GDM1 (cell line): ENCODE results near the gene REXO1.

Source experiments
- DNase-seq: peaks from one replicate; lab custom pipeline; 2025; lab: John Stamatoyannopoulos, UW

REXO1 gene

DNA sequence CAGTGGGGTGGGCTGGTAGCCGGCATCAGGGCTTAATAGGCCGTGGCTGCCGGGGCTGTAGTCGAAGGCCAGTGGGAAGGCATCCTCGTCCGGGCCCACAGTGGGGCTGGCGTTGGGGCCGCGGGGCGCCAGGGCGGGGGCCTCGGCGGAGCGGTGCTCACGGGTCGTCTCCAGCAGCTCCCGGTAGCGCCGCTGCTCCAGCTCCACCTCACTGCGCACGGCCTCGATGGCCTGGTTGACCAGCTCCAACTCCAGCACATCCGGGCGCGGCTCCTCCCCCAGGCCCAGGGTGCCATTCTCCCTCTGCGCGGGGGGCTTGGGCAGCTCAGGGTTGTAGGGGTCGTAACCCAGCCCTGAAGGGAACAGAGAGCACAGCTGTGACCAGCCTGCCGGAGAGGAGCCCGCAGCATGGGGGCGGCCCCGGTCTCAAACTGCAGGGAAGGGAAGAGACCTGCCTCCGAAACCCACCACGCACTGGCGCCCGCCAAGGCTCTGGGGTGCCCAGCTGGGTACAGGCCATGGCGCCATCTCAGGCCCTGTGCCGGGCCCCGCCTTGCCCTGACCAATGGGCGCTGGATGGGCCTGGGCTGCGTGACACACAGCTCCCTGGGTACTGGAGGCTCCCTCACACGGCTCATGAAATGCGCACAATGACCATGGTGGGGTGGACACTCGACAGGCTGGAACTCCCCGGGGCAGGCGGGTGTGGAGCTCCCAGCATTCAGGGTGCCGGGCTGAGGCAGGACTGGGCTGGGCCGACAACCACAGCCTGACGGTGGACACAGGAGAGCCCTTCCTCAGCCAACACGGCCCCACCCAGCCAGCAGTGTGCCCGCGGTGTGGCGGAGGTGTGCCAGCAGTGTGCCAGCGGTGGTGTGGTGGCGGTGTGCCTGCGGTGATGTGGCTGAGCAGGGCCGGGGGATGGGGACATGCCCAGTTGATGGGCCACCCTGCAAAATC, 19.7 kb downstream of the REXO1 start:
- no peak for DNase-seq

DNA sequence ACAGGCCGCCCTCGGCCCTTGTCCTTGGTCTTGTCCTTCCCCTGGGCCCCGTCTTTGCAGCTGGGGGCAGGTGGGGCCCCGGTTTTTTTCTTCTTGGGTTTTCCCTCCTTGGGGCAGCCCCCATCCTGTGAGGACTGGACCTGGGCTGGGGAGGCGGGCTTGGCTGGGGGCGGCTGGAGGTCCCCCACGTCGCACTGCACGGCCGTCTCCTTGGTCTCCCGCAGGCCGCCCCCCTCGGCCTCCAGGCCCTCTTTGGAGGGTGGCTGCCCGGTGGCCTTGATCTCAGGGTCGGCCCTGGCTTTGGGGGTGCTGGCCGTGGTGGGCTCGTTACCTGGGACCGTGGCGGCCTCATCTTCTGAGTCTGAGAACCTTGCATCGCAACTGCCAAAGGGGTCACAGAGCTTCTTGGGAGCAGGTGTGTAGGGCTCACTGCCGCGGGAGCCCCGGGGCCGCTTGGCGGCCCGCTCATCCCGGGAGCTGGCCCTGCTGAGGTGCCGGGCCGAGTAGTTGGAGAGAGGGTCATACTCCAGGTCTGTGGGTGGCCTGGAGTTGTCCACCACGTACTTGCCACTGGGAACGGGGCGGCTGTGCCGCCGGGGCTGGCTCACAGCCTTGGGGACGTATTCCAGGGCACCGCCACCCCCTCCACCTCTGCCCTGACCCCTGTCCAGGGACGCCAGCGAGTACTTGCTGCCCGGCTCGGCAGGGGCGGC, 20.6 kb downstream of the REXO1 start:
- no peak for DNase-seq

DNA sequence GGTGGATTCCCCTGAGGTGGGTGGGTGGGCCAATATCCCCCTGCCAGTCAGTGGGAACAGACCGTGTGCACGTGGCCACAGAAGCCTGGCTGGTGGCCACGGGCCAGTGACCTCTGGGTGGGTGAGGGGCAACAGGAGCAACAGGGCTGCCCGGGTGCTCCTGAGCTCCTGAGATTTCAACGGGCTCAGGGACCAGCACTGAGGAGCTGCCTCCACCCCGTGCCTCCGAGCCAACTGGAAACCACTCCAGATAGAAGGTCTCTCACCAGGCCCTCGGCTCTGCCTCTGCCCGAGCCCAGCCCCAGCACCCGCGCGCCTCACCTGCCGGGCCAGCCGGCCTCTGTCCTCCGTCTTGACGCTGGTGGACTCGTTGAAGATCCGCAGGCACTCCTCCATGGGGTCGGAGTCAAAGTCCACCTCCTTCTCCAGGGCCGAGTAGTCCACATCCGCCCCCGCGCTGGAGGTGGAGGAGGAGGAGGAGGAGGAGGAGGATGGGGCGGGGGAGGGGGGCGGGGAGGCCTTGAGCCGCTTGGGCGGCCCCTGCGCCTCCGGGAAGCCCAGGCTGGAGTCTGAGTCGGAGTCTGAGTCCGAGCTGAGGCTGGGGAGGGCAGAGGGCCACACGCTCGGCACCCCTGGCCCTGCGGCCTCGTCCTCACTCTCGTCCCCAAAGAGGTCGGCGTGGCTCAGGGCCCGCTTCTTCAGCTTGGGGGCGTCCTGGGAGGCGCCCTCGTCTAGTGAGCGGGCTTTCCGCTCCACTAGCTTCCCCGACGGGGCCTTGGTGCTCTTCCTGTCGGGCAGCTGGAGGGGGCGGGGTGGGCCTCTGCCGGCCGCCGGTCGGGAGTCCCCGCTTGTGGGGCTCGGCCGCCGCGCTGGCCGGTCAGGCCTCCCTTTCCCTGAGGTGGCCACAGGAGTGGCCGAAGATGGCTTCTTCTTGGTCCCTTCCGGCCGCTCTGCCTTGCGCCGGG, 21.4 kb downstream of the REXO1 start:
- DNase-seq, result no peak

DNA sequence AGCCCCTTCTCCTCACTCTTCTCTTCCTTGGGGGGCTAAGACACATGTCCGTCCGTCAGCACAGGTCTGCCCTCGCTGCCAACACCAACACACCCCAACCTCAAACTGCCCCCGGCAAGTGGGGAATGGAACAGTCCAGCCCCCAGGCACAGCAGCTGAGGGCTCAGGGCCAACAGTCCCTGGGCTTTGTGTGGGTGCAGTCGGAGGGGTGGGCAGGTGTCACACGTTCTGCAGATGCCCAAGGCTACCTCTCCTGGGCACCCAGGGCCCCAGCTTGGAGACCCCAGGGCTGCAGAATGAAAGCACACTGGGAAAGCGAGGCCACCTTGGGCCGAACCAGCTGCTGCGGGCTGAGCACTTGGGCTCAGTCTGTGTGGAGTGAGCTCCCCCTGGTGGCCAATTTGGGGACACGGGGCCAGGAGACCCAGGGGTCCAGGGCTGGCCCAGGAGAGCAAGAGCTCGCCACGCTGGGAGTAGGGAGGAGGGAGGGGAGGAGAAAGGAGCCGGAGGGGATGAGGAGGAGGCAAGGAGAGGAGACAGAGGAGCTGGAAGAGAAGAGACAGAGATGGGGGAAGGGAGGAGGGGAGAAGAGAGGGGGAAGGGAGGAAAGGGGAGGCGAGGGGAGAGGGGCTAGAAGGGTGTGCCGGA, 22.2 kb downstream of the REXO1 start:
- DNase-seq, result peak; percentile 39

GRCh38 chr19:1824252-1824622, 24.0 kb downstream of the REXO1 start:
- DNase-seq, result no peak

GRCh38 chr19:1823539-1824251, 24.6 kb downstream of the REXO1 start:
- no peak for DNase-seq

GRCh38 chr19:1823020-1823419, 25.3 kb downstream of the REXO1 start:
- DNase-seq, result no peak

- DNase-seq, result no peak
Observed at GRCh38 chr19:1822210-1822609, 26.1 kb downstream of the REXO1 start.

GRCh38 chr19:1819341-1820255, 28.7 kb downstream of the REXO1 start:
- no peak for DNase-seq

DNA sequence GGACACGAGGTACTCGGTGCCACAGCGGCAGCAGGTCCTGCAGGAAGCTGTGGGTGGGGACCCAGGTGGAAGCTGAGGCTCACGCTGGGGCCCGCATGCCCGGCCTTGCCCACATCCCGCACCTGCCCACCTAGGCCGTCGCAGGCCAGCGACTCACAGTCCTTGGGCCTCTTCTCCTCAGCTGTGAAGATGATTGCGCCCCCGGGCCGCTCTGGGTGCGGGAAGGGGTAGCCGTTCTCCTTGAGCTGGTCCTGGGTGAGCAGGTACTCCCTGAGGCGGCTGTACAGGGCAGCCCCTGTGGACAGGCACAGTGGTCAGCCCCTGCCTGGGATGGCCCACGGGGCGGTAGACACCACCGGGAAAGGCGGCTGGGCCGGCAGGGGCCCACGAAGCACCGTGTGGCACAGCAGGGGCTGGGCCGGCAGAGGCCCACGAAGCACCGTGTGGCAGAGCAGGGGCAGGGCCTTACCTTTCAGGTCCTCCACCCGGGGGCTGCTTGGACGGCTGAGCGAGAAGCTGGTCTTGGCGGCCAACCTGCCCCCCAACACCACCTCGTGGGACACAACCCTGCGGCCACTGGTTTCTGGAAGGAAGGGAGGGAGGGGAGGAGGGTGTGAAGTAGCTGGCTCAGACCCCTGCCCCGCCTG, 29.6 kb downstream of the REXO1 start:
- no peak for DNase-seq

GRCh38 chr19:1817553-1818179, 30.6 kb downstream of the REXO1 start:
- DNase-seq, result no peak

GRCh38 chr19:1816530-1817298, 31.6 kb downstream of the REXO1 start:
- no peak for DNase-seq

- no peak for DNase-seq
Observed at GRCh38 chr19:1815605-1816529, 32.4 kb downstream of the REXO1 start.

- DNase-seq, result no peak
Observed at GRCh38 chr19:1814833-1815604, 33.3 kb downstream of the REXO1 start.

- DNase-seq, result no peak
Observed at GRCh38 chr19:1814391-1814790, 33.9 kb downstream of the REXO1 start.
